HL-60 (cell line): ENCODE measurements around the gene CFAP45.

ENCODE experiments used
- TF ChIP-seq, protein P1 (sequence below): IDR thresholded peaks from one replicate; pipeline ENCODE4 v1.5.1; 2011; ENCODE audit warnings: low read length, control low read depth, inconsistent platforms; ENCODE audit not compliant: insufficient read depth
- TF ChIP-seq, protein P2 (sequence below): IDR thresholded peaks from 2 replicates; pipeline ENCODE4 v1.6.1; 2012; ENCODE audit warnings: low read depth; ENCODE audit not compliant: insufficient replicate concordance

DNA sequence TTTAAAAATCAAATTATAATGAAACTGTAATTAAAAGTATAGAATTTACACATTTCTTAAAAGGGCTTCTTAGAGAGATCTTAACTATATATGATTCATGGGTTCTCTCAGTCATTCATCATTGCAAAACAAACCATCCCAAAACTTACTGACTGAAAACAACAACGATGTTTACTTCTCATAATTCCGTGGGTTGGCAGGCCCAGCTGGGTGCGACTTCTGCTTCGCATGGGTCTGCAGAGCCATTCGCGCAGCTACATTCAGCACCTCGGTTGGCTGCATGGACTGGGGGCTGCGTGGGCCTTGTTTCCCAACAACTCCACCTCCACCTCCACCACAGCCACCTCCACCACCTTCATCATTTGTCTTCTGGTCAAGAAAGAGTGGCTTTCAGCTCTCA, 69.2 kb downstream of the CFAP45 start:
- TF ChIP-seq, protein P1, sequence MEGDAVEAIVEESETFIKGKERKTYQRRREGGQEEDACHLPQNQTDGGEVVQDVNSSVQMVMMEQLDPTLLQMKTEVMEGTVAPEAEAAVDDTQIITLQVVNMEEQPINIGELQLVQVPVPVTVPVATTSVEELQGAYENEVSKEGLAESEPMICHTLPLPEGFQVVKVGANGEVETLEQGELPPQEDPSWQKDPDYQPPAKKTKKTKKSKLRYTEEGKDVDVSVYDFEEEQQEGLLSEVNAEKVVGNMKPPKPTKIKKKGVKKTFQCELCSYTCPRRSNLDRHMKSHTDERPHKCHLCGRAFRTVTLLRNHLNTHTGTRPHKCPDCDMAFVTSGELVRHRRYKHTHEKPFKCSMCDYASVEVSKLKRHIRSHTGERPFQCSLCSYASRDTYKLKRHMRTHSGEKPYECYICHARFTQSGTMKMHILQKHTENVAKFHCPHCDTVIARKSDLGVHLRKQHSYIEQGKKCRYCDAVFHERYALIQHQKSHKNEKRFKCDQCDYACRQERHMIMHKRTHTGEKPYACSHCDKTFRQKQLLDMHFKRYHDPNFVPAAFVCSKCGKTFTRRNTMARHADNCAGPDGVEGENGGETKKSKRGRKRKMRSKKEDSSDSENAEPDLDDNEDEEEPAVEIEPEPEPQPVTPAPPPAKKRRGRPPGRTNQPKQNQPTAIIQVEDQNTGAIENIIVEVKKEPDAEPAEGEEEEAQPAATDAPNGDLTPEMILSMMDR: no peak
- TF ChIP-seq, protein P2, sequence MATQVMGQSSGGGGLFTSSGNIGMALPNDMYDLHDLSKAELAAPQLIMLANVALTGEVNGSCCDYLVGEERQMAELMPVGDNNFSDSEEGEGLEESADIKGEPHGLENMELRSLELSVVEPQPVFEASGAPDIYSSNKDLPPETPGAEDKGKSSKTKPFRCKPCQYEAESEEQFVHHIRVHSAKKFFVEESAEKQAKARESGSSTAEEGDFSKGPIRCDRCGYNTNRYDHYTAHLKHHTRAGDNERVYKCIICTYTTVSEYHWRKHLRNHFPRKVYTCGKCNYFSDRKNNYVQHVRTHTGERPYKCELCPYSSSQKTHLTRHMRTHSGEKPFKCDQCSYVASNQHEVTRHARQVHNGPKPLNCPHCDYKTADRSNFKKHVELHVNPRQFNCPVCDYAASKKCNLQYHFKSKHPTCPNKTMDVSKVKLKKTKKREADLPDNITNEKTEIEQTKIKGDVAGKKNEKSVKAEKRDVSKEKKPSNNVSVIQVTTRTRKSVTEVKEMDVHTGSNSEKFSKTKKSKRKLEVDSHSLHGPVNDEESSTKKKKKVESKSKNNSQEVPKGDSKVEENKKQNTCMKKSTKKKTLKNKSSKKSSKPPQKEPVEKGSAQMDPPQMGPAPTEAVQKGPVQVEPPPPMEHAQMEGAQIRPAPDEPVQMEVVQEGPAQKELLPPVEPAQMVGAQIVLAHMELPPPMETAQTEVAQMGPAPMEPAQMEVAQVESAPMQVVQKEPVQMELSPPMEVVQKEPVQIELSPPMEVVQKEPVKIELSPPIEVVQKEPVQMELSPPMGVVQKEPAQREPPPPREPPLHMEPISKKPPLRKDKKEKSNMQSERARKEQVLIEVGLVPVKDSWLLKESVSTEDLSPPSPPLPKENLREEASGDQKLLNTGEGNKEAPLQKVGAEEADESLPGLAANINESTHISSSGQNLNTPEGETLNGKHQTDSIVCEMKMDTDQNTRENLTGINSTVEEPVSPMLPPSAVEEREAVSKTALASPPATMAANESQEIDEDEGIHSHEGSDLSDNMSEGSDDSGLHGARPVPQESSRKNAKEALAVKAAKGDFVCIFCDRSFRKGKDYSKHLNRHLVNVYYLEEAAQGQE: no peak
